K562 (cell line): Measurements from ENCODE around the gene MPC2. TPM values are rescaled to one million over a fixed set of nuclear protein-coding genes. Genes with fewer than 3 reads are reported as not detected.

Experiments used
- CBX1 ChIP-seq: sonication (generic); IDR thresholded peaks from 2 replicates; pipeline ENCODE4 v1.6.1; 2016; ENCODE audit warnings: antibody characterized with exemption, low read depth, mild to moderate bottlenecking
- CHAMP1 ChIP-seq: fragments of 450-650 bp; IDR thresholded peaks from 2 replicates; pipeline ENCODE4 v1.6.1; 2016; ENCODE audit warnings: mild to moderate bottlenecking
- ETV5 ChIP-seq: sonication (generic); formaldehyde crosslinking; IDR thresholded peaks from 2 replicates; pipeline ENCODE4 v1.4.0; 2020; ENCODE audit warnings: low read depth, mild to moderate bottlenecking, missing genetic modification reagents
- ETV6 ChIP-seq, 3 experiments: fragments of 150-350 bp in 1 of 3; sonication (generic) in 1 of 3; formaldehyde crosslinking in 1 of 3; IDR thresholded peaks; 2 replicates each; pipeline versions ENCODE4 v1.6.1 to v1.8.0; 2014 to 2022; ENCODE audit warnings: borderline replicate concordance in 2 of 3, low read depth in 2 of 3, antibody characterized with exemption in 1 of 3, low read length in 1 of 3, mild to moderate bottlenecking in 1 of 3, missing genetic modification reagents in 1 of 3
- FOXA3 ChIP-seq, 2 experiments: fragments of 450-650 bp in 1 of 2; sonication (generic) in 1 of 2; formaldehyde crosslinking; IDR thresholded peaks in 1 of 2; conservative IDR thresholded peaks in 1 of 2; 2 replicates each; pipeline versions ENCODE4 v1.4.0 to v1.8.0; 2020 to 2022; ENCODE audit warnings: mild to moderate bottlenecking in 2 of 2, missing genetic modification reagents in 1 of 2
- KLF1 ChIP-seq: fragments of 450-650 bp; IDR thresholded peaks from 2 replicates; pipeline ENCODE4 v1.6.1; 2016; ENCODE audit warnings: missing genetic modification characterization, missing compliant biosample characterization
- NELFE ChIP-seq: IDR thresholded peaks from 2 replicates; pipeline ENCODE4 v1.6.1; 2011; ENCODE audit warnings: mild to moderate bottlenecking; ENCODE audit not compliant: insufficient read depth, insufficient read length
- NR1H2 ChIP-seq: sonication (generic); formaldehyde crosslinking; IDR thresholded peaks from 2 replicates; pipeline ENCODE4 v1.4.0; 2020; ENCODE audit warnings: mild to moderate bottlenecking, missing genetic modification reagents
- PTTG1 ChIP-seq: fragments of 450-650 bp; IDR thresholded peaks from 2 replicates; pipeline ENCODE4 v1.6.1; 2016; ENCODE audit warnings: low read depth, mild to moderate bottlenecking, missing genetic modification characterization, missing compliant biosample characterization
- PURB ChIP-seq: sonication (generic); formaldehyde crosslinking; IDR thresholded peaks from 2 replicates; pipeline ENCODE4 v1.9.0; 2021; ENCODE audit warnings: low read depth, mild to moderate bottlenecking, missing genetic modification reagents
- RBBP5 ChIP-seq: fragments of 200-600 bp; sonication (generic); IDR thresholded peaks from 2 replicates; pipeline ENCODE4 v1.6.1; 2012; ENCODE audit warnings: borderline replicate concordance, mild to moderate bottlenecking, low read length, control low read depth, inconsistent platforms; ENCODE audit not compliant: insufficient read depth, poor library complexity, severe bottlenecking
- RNF219 ChIP-seq: fragments of 250-450 bp; sonication (Bioruptor Pico); IDR thresholded peaks from 2 replicates; pipeline ENCODE4 v1.5.0; 2022; ENCODE audit warnings: mild to moderate bottlenecking
- SMARCB1 ChIP-seq: IDR thresholded peaks from 2 replicates; pipeline ENCODE4 v1.6.1; 2011; ENCODE audit warnings: improper control_type of control experiment, low read depth; ENCODE audit not compliant: insufficient read length
- TEAD1 ChIP-seq, 2 experiments: fragments of 450-650 bp in 1 of 2; sonication (generic) in 1 of 2; formaldehyde crosslinking; IDR thresholded peaks; 2 replicates each; pipeline versions ENCODE4 v1.4.0 to v1.8.0; 2020 to 2022; ENCODE audit warnings: mild to moderate bottlenecking in 2 of 2, missing genetic modification reagents in 1 of 2
- THRAP3 ChIP-seq: fragments of 450-650 bp; IDR thresholded peaks from 2 replicates; pipeline ENCODE4 v1.6.1; 2016; ENCODE audit warnings: mild to moderate bottlenecking, inconsistent platforms, borderline replicate concordance
- ZNF165 ChIP-seq: fragments of 250-450 bp; sonication (Bioruptor Pico); IDR thresholded peaks from 2 replicates; pipeline ENCODE4 v1.4.0; 2020; ENCODE audit warnings: borderline replicate concordance
- ZNF518B ChIP-seq: fragments of 250-450 bp; sonication (Bioruptor Pico); IDR thresholded peaks from 2 replicates; pipeline ENCODE4 v1.5.0; 2021; ENCODE audit warnings: mild to moderate bottlenecking, moderate library complexity
- ZNF589 ChIP-seq: fragments of 200-800 bp; sonication (Bioruptor generic); IDR thresholded peaks from 2 replicates; pipeline ENCODE4 v1.6.1; 2016; ENCODE audit warnings: low read depth, missing genetic modification characterization, missing compliant biosample characterization
- polyA plus RNA-seq, 8 experiments: library from polyadenylated mRNA; depleted of rRNA in 4 of 8; stranded (reverse) in 5 of 8; unstranded in 3 of 8; fragments of >200 nt; fragmentation: Nextera tagmentation in 2 of 8; fragmentation: Illumina TruSeq in 1 of 8; extraction: Ambion mirVana in 2 of 8; extraction: Trizol in 1 of 8; gene quantifications; 2 replicates each; pipeline versions ENCODE4 v1.2.1 to v1.2.3, GENCODE V29; 2011 to 2014; ENCODE audit warnings: inconsistent platforms in 1 of 8, missing spikeins in 1 of 8
- total RNA-seq, 7 experiments: library from RNA; depleted of rRNA in 6 of 7; stranded (reverse); fragments of >200 nt in 6 of 7; fragmentation: Illumina TruSeq in 2 of 7; extraction: Trizol in 2 of 7; gene quantifications; 2 replicates each; pipeline versions ENCODE4 v1.2.1 to v1.2.3, GENCODE V29; 2011 to 2021; ENCODE audit warnings: low replicate concordance in 1 of 7

The MPC2 gene
- total and polyA plus RNA-seq, 9 of the 15 experiments (the other 6 are each of a cell fraction or from before 2014, with no cell fraction given), result 70.7 to 179 (median 144) TPM

- no peak for TF ChIP-seq ETV5 (CRISPR knock-in tag)
- TF ChIP-seq NR1H2, result no peak
- no peak for TF ChIP-seq ZNF165 (CRISPR knock-in tag)
- peak; percentile 98 for TF ChIP-seq CHAMP1
- peak; percentile 93 for TF ChIP-seq THRAP3
- TF ChIP-seq PURB (CRISPR knock-in tag), result no peak
- peak; percentile 65 to 95; a peak in 3 of 4 replicates for TF ChIP-seq TEAD1 (CRISPR knock-in tag; IDR thresholded peaks at IDR 0.05)
- 0 out of 4 replicates have a peak, but pooled peaks of 1 of the 2 experiments have one; percentile 26 for TF ChIP-seq ETV6 (IDR thresholded peaks at IDR 0.05; ENCODE audit: borderline replicate concordance in 1 of 2, low read depth in 2 of 2, low read length in 1 of 2)
- TF ChIP-seq ETV6 (CRISPR knock-in tag; IDR thresholded peaks at IDR 0.05; ENCODE audit: borderline replicate concordance), result no peak
- TF ChIP-seq KLF1, result peak; percentile 36; the same call in 1 of the 2 replicates
- 0 out of 2 replicates have a peak, but pooled peaks have one; percentile 70 for TF ChIP-seq CBX1
- no peak for TF ChIP-seq RBBP5
- peak; percentile 88 for TF ChIP-seq SMARCB1
- no peak for TF ChIP-seq NELFE
- no peak for TF ChIP-seq RNF219 (CRISPR knock-in tag)
- TF ChIP-seq PTTG1 (tag), result 0 out of 2 replicates have a peak, but pooled peaks have one; percentile 7
- no peak; a peak in 1 of 4 replicates for TF ChIP-seq FOXA3 (CRISPR knock-in tag; conservative IDR thresholded peaks at IDR 0.05 in 1 of 2, IDR thresholded peaks at IDR 0.05 in 1 of 2)
- peak; percentile 74; the same call in 1 of the 2 replicates for TF ChIP-seq ZNF589
- TF ChIP-seq ZNF518B, result no peak
Observed at GRCh38 chr1:167984886-167985489, 48.1 kb upstream of the MPC2 start (continued).
